H9 (cell line): ENCODE measurements around the gene NDUFA11. TPM values are rescaled to one million over a fixed set of nuclear protein-coding genes. Genes with fewer than 3 reads are reported as not detected.

Source experiments
- DNase-seq: peaks from one replicate; pipeline ENCODE4 v3.0.0-alpha.2; 2017
- H2AFZ ChIP-seq: one replicate; pipeline ENCODE4 v1.6.1; 2013; ENCODE audit warnings: mild to moderate bottlenecking, low read length, control low read depth, moderate library complexity
- H2AK5ac ChIP-seq: 2 replicates; pipeline ENCODE4 v1.6.1; 2013; ENCODE audit warnings: low read length, control low read depth, mixed read lengths; ENCODE audit not compliant: insufficient read length
- H2BK120ac ChIP-seq: one replicate; pipeline ENCODE4 v1.6.1; 2013; ENCODE audit warnings: low read depth, mild to moderate bottlenecking, low read length, control low read depth, inconsistent platforms; ENCODE audit not compliant: poor library complexity, severe bottlenecking
- H2BK12ac ChIP-seq: 2 replicates; pipeline ENCODE4 v1.6.1; 2013; ENCODE audit warnings: low read length, control low read depth, mixed read lengths, low read depth; ENCODE audit not compliant: insufficient read length
- H2BK15ac ChIP-seq: 2 replicates; pipeline ENCODE4 v1.6.1; 2013; ENCODE audit warnings: low read depth, low read length, control low read depth
- H2BK20ac ChIP-seq: one replicate; pipeline ENCODE4 v1.6.1; 2013; ENCODE audit warnings: low read depth, mild to moderate bottlenecking, low read length, control low read depth, inconsistent platforms; ENCODE audit not compliant: poor library complexity, severe bottlenecking
- H2BK5ac ChIP-seq: 2 replicates; pipeline ENCODE4 v1.6.1; 2013; ENCODE audit warnings: low read length, control low read depth, mixed read lengths; ENCODE audit not compliant: insufficient read length
- H3K14ac ChIP-seq: 2 replicates; pipeline ENCODE4 v1.6.1; 2013; ENCODE audit warnings: low read length, control low read depth; ENCODE audit not compliant: insufficient read depth
- H3K18ac ChIP-seq: 2 replicates; pipeline ENCODE4 v1.6.1; 2013; ENCODE audit warnings: low read depth, mild to moderate bottlenecking, mixed read lengths, low read length, control low read depth; ENCODE audit not compliant: insufficient read length
- H3K23ac ChIP-seq: 2 replicates; pipeline ENCODE4 v1.6.1; 2013; ENCODE audit warnings: low read length, control low read depth, mixed read lengths, low read depth; ENCODE audit not compliant: insufficient read length
- H3K23me2 ChIP-seq: 2 replicates; pipeline ENCODE4 v1.6.1; 2013; ENCODE audit warnings: low read depth, mild to moderate bottlenecking, mixed read lengths, low read length, control low read depth; ENCODE audit not compliant: insufficient read length, poor library complexity, severe bottlenecking
- H3K27ac ChIP-seq: 2 replicates; pipeline ENCODE4 v1.5.1; 2013; ENCODE audit warnings: low read length, control low read depth, mixed read lengths, low read depth; ENCODE audit not compliant: insufficient read length
- H3K27me3 ChIP-seq: 2 replicates; pipeline ENCODE4 v1.6.1; 2013; ENCODE audit warnings: low read length, control low read depth, inconsistent platforms; ENCODE audit not compliant: insufficient read depth
- H3K4ac ChIP-seq: 2 replicates; pipeline ENCODE4 v1.6.1; 2013; ENCODE audit warnings: low read depth, mild to moderate bottlenecking, control low read depth, inconsistent platforms, low read length, moderate library complexity
- H3K4me1 ChIP-seq: 2 replicates; pipeline ENCODE4 v1.6.1; 2013; ENCODE audit warnings: low read length, control low read depth, inconsistent platforms; ENCODE audit not compliant: insufficient read depth
- H3K4me2 ChIP-seq: 2 replicates; pipeline ENCODE4 v1.6.1; 2013; ENCODE audit warnings: low read length, control low read depth, mixed read lengths; ENCODE audit not compliant: insufficient read length, insufficient read depth
- H3K56ac ChIP-seq: 2 replicates; pipeline ENCODE4 v1.6.1; 2013; ENCODE audit warnings: low read depth, mild to moderate bottlenecking, mixed read lengths, low read length, control low read depth; ENCODE audit not compliant: insufficient read length
- H3K79me1 ChIP-seq: 2 replicates; pipeline ENCODE4 v1.6.1; 2013; ENCODE audit warnings: low read depth, mild to moderate bottlenecking, moderate library complexity, low read length, control low read depth, inconsistent platforms; ENCODE audit not compliant: insufficient read depth, poor library complexity, severe bottlenecking
- H3K79me2 ChIP-seq: 2 replicates; pipeline ENCODE4 v1.6.1; 2013; ENCODE audit warnings: low read length, control low read depth, inconsistent platforms; ENCODE audit not compliant: insufficient read depth
- H3K9ac ChIP-seq: 2 replicates; pipeline ENCODE4 v1.6.1; 2013; ENCODE audit warnings: low read length, control low read depth, mixed read lengths; ENCODE audit not compliant: insufficient read length; ENCODE audit errors: extremely low read depth
- H3K9me3 ChIP-seq: one replicate; pipeline ENCODE4 v1.6.1; 2013; ENCODE audit warnings: low read depth, low read length, inconsistent platforms; ENCODE audit not compliant: control insufficient read depth
- H3T11ph ChIP-seq: one replicate; pipeline ENCODE4 v1.6.1; 2013; ENCODE audit warnings: mild to moderate bottlenecking, low read length, control low read depth, inconsistent platforms
- H4K20me1 ChIP-seq: one replicate; pipeline ENCODE4 v1.6.1; 2013; ENCODE audit not compliant: control insufficient read depth, insufficient read length, insufficient read depth
- H4K5ac ChIP-seq: 2 replicates; pipeline ENCODE4 v1.6.1; 2013; ENCODE audit warnings: low read depth, mild to moderate bottlenecking, mixed read lengths, low read length, control low read depth; ENCODE audit not compliant: insufficient read length
- H4K8ac ChIP-seq: replicated peaks from 2 replicates; pipeline ENCODE4 v1.6.1; 2013; ENCODE audit warnings: low read length, control low read depth, mixed read lengths, low read depth; ENCODE audit not compliant: insufficient read length
- H4K91ac ChIP-seq: 2 replicates; pipeline ENCODE4 v1.6.1; 2013; ENCODE audit warnings: low read depth, mild to moderate bottlenecking, moderate library complexity, mixed read lengths, low read length, control low read depth; ENCODE audit not compliant: insufficient read length
- H3K27ac Mint-ChIP-seq, 3 experiments: 2 replicates in 2 of 3; 3 replicates in 1 of 3; pipeline ENCODE4 v1.8.0; 2020 to 2021; ENCODE audit warnings: mixed read lengths in 3 of 3, mild to moderate bottlenecking in 1 of 3, moderate library complexity in 1 of 3
- H3K27me3 Mint-ChIP-seq: 2 replicates; pipeline ENCODE4 v1.8.0; 2021; ENCODE audit warnings: low read depth, mild to moderate bottlenecking, moderate library complexity, mixed read lengths
- H3K36me3 Mint-ChIP-seq, 3 experiments: 2 replicates in 2 of 3; 3 replicates in 1 of 3; pipeline ENCODE4 v1.8.0; 2020 to 2021; ENCODE audit warnings: low read depth in 3 of 3, mixed read lengths in 3 of 3; ENCODE audit not compliant: insufficient read depth in 1 of 3
- H3K4me1 Mint-ChIP-seq, 2 experiments: 2 replicates each; pipeline ENCODE4 v1.8.0; 2020; ENCODE audit warnings: mixed read lengths in 2 of 2
- H3K4me3 Mint-ChIP-seq, 2 experiments: 2 replicates in 1 of 2; 3 replicates in 1 of 2; pipeline ENCODE4 v1.8.0; 2020 to 2021; ENCODE audit warnings: mild to moderate bottlenecking in 2 of 2, mixed read lengths in 2 of 2, moderate library complexity in 1 of 2
- H3K9me3 Mint-ChIP-seq, 2 experiments: 2 replicates in 1 of 2; 3 replicates in 1 of 2; pipeline ENCODE4 v1.8.0; 2020; ENCODE audit warnings: mild to moderate bottlenecking in 2 of 2, mixed read lengths in 2 of 2, moderate library complexity in 1 of 2
- WGBS: extraction: QIAGEN DNeasy Blood & Tissue Kit; methylation state at CpG from one replicate; pipeline ENCODE4 v1.1.7; 2013; ENCODE audit warnings: missing lambda C conversion rate, low lambda C conversion rate, mixed read lengths; ENCODE audit not compliant: insufficient read length; ENCODE audit errors: extremely low coverage; 5-methylcytosine and 5-hydroxymethylcytosine counted together
- total RNA-seq: library from RNA; stranded (reverse); gene quantifications from 2 replicates; pipeline ENCODE4 v1.2.1, GENCODE V29; 2021
- TF ChIP-seq, protein P1 (sequence below): fragments of 200-600 bp; sonication (generic); conservative IDR thresholded peaks from 3 replicates; pipeline ENCODE4 v1.8.0; 2021; ENCODE audit warnings: antibody characterized with exemption, mild to moderate bottlenecking

The NDUFA11 gene
- total RNA-seq, 1 experiment from 2014 or later, result 282 TPM

GRCh38 chr19:5914358-5914774, 10.8 kb upstream of the NDUFA11 start:
- Mint-ChIP-seq H3K4me1 (no peaks in the 10 kb centered on the region), H3K27me3 (no peaks in the 10 kb centered on the region; the same call in 1 of the 2 replicates), H3K27ac (no peak overlapping the region), H3K9me3 (no peaks in the 10 kb centered on the region), H3K36me3 (peaks cover 11 to 34% (median 27%) of the 10 kb centered on the region in 3 experiments), H3K4me3 (no peak overlapping the region)
- no peak overlapping the region for H2BK20ac ChIP-seq
- TF ChIP-seq, protein P1, sequence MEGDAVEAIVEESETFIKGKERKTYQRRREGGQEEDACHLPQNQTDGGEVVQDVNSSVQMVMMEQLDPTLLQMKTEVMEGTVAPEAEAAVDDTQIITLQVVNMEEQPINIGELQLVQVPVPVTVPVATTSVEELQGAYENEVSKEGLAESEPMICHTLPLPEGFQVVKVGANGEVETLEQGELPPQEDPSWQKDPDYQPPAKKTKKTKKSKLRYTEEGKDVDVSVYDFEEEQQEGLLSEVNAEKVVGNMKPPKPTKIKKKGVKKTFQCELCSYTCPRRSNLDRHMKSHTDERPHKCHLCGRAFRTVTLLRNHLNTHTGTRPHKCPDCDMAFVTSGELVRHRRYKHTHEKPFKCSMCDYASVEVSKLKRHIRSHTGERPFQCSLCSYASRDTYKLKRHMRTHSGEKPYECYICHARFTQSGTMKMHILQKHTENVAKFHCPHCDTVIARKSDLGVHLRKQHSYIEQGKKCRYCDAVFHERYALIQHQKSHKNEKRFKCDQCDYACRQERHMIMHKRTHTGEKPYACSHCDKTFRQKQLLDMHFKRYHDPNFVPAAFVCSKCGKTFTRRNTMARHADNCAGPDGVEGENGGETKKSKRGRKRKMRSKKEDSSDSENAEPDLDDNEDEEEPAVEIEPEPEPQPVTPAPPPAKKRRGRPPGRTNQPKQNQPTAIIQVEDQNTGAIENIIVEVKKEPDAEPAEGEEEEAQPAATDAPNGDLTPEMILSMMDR, result no peak
- no peak overlapping the region for H3K4ac ChIP-seq
- no peak overlapping the region for H3T11ph ChIP-seq
- no peaks in the 10 kb centered on the region for H4K20me1 ChIP-seq
- H3K23ac ChIP-seq, result no peak overlapping the region
- H3K4me1 ChIP-seq, result no peaks in the 10 kb centered on the region
- no peak overlapping the region for H2BK12ac ChIP-seq
- H2BK5ac ChIP-seq, result no peak overlapping the region
- DNase-seq, result no peak
- WGBS, result no CpG with 5 or more reads among the region's 22 CpGs
- no peaks in the 10 kb centered on the region for H3K79me2 ChIP-seq
- H3K56ac ChIP-seq, result no peak overlapping the region
- H3K27me3 ChIP-seq, result no peaks in the 10 kb centered on the region
- H2AFZ ChIP-seq, result no peak overlapping the region
- no peak overlapping the region for H2BK15ac ChIP-seq
- no peak overlapping the region for H3K14ac ChIP-seq
- no peak overlapping the region for H4K5ac ChIP-seq
- H3K79me1 ChIP-seq, result no peaks in the 10 kb centered on the region
- H2BK120ac ChIP-seq, result no peak overlapping the region
- H3K18ac ChIP-seq, result no peak overlapping the region
- H3K23me2 ChIP-seq, result no peaks in the 10 kb centered on the region
- no peak overlapping the region for H4K8ac ChIP-seq
- H2AK5ac ChIP-seq, result no peak overlapping the region
- no peak overlapping the region for H4K91ac ChIP-seq
- H3K4me2 ChIP-seq, result no peak overlapping the region
- no peak overlapping the region for H3K9ac ChIP-seq
- no peaks in the 10 kb centered on the region for H3K9me3 ChIP-seq
- no peak overlapping the region for H3K27ac ChIP-seq
